Esophagus muscularis mucosa (tissue), 4 donors: Measurements from ENCODE around the gene DGCR8. TPM values are rescaled to one million over a fixed set of nuclear protein-coding genes. Genes with fewer than 3 reads are reported as not detected.

ENCODE experiments used
- DNase-seq: peaks from one replicate; pipeline ENCODE4 v3.0.0-alpha.2; 2017; ENCODE audit errors: extremely low spot score
- H3K27ac ChIP-seq, 4 donors: fragments of 200-600 bp; sonication (generic); replicated peaks in 1 of 4; 1 replicate in 3 of 4; 2 replicates in 1 of 4; pipeline ENCODE4 v1.5.1; 2016 to 2019; ENCODE audit warnings: mild to moderate bottlenecking in 1 of 4
- H3K27me3 ChIP-seq, 4 donors: fragments of 200-600 bp; sonication (generic); one replicate each; pipeline versions ENCODE4 v1.5.1 to v1.6.0; 2016 to 2019
- H3K36me3 ChIP-seq, 4 donors: fragments of 200-600 bp; sonication (generic); one replicate each; pipeline ENCODE4 v1.5.1; 2016 to 2019
- H3K4me1 ChIP-seq, 4 donors: fragments of 200-600 bp; sonication (generic); one replicate each; pipeline ENCODE4 v1.5.1; 2016 to 2019
- H3K4me3 ChIP-seq, 4 donors: fragments of 200-600 bp; sonication (generic); 1 replicate in 2 of 4; 2 replicates in 2 of 4; pipeline ENCODE4 v1.5.1; 2016 to 2019; ENCODE audit warnings: mild to moderate bottlenecking in 4 of 4, moderate library complexity in 1 of 4
- H3K9me3 ChIP-seq, 4 donors: fragments of 200-600 bp; sonication (generic); 1 replicate in 3 of 4; 2 replicates in 1 of 4; pipeline ENCODE4 v1.5.1; 2016 to 2019
- CTCF ChIP-seq, 3 experiments: fragments of 200-600 bp in 2 of 3; fragments of 450-650 bp in 1 of 3; sonication (generic) in 2 of 3; IDR thresholded peaks; one replicate each; pipeline ENCODE4 v1.5.1; 2017 to 2019; ENCODE audit warnings: antibody characterized with exemption in 3 of 3, mild to moderate bottlenecking in 2 of 3, moderate library complexity in 1 of 3
- EP300 ChIP-seq: sonication (generic); formaldehyde crosslinking; IDR thresholded peaks from one replicate; pipeline ENCODE4 v1.6.1; 2017; ENCODE audit warnings: antibody characterized with exemption
- POLR2A ChIP-seq: fragments of 450-650 bp; IDR thresholded peaks from one replicate; pipeline ENCODE4 v1.6.1; 2017; ENCODE audit warnings: antibody characterized with exemption, moderate library complexity, mild to moderate bottlenecking, low read depth
- POLR2AphosphoS5 ChIP-seq, 2 donors: sonication (generic); formaldehyde crosslinking; IDR thresholded peaks; one replicate each; pipeline ENCODE4 v1.6.1; 2017; ENCODE audit warnings: antibody characterized with exemption in 2 of 2
- WGBS: methylation state at CpG from one replicate; pipeline ENCODE4 v1.1.5; 2018; 5-methylcytosine and 5-hydroxymethylcytosine counted together
- intact Hi-C: fragments of 100-400 bp; cut with DNase I; formaldehyde crosslinking; loops from one replicate; pipeline ENCODE4 v1.15.1; 2023
- total RNA-seq, 4 donors: library from RNA; depleted of rRNA; stranded (reverse); fragments of >200 nt; gene quantifications; one replicate each; pipeline versions ENCODE4 v1.1.0 to v1.2.1, GENCODE V29; 2016

Gene DGCR8
- total RNA-seq, 4 donors from 2014 or later, result 16.9 to 26.6 (median 19.6) TPM

- H3K27me3 ChIP-seq, result no peaks in the 10 kb centered on the region
- 92% methylated on average over 10 of the region's 10 CpGs for WGBS
- H3K36me3 ChIP-seq, result peaks cover 50 to 99% (median 84%) of the 10 kb centered on the region in 4 donors
- intact Hi-C loops, result no loop called here
- H3K27ac ChIP-seq, result no peak overlapping the region
- H3K4me1 ChIP-seq, result peaks cover 0 to 7% (median 0%) of the 10 kb centered on the region in 4 donors
- H3K4me3 ChIP-seq, result no peak overlapping the region
- H3K9me3 ChIP-seq, result no peaks in the 10 kb centered on the region
- no peak for DNase-seq
- TF ChIP-seq CTCF (IDR thresholded peaks at IDR 0.05) (no peak), EP300 (no peak), POLR2AphosphoS5 (IDR thresholded peaks at IDR 0.05) (no peak), POLR2A (no peak)
These were observed 23.9 kb upstream of the DGCR8 start for GRCh38 chr22:20056161-20056560.

- H3K4me1 ChIP-seq, result peaks cover 0 to 7% (median 0%) of the 10 kb centered on the region in 4 donors
- intact Hi-C loops, result no loop called here
- H3K36me3 ChIP-seq, result peaks cover 52 to 99% (median 86%) of the 10 kb centered on the region in 4 donors
These were observed 23.2 kb upstream of the DGCR8 start for GRCh38 chr22:20056696-20057386.

GRCh38 chr22:20057596-20058268 lies 22.3 kb upstream of the DGCR8 start:
- Histone ChIP-seq H3K27me3 (no peaks in the 10 kb centered on the region), H3K4me1 (peaks cover 0 to 7% (median 0%) of the 10 kb centered on the region in 4 donors), H3K36me3 (peaks cover 48 to 99% (median 87%) of the 10 kb centered on the region in 4 donors), H3K4me3 (no peak overlapping the region), H3K9me3 (no peaks in the 10 kb centered on the region), H3K27ac (no peak overlapping the region)
- 97% methylated on average over 9 of the region's 13 CpGs for WGBS
- no peak for TF ChIP-seq POLR2A
- no peak for DNase-seq
- intact Hi-C loops, result no loop called here

More at GRCh38 chr22:20056696-20057386, 23.2 kb upstream of the DGCR8 start:
- no peak for DNase-seq
- no peaks in the 10 kb centered on the region for H3K27me3 ChIP-seq
- TF ChIP-seq EP300, result no peak
- TF ChIP-seq POLR2AphosphoS5 (IDR thresholded peaks at IDR 0.05), result no peak
- TF ChIP-seq POLR2A, result no peak
- no peak for TF ChIP-seq CTCF (IDR thresholded peaks at IDR 0.05)
- 91% methylated on average over 13 of the region's 16 CpGs for WGBS
- H3K27ac ChIP-seq, result no peak overlapping the region
- no peak overlapping the region for H3K4me3 ChIP-seq
- H3K9me3 ChIP-seq, result no peaks in the 10 kb centered on the region

GRCh38 chr22:20058989-20059770 lies 20.9 kb upstream of the DGCR8 start:
- Histone ChIP-seq H3K4me1 (no peaks in the 10 kb centered on the region), H3K27ac (no peak overlapping the region), H3K27me3 (no peaks in the 10 kb centered on the region), H3K36me3 (peaks cover 34 to 99% (median 87%) of the 10 kb centered on the region in 4 donors), H3K9me3 (no peaks in the 10 kb centered on the region), H3K4me3 (no peak overlapping the region)
- WGBS, result 91% methylated on average over 10 of the region's 10 CpGs
- no peak for DNase-seq
- intact Hi-C loops, result no loop called here
- TF ChIP-seq EP300 (no peak), POLR2AphosphoS5 (IDR thresholded peaks at IDR 0.05) (no peak), POLR2A (no peak), CTCF (IDR thresholded peaks at IDR 0.05) (no peak)
